Mucosa of rectum (tissue), 2 donors: Measurements from ENCODE around the gene ZNF697.

Experiments used
- H3K27ac ChIP-seq, 2 donors: one replicate each; pipeline ENCODE4 v1.7.0; 2013; ENCODE audit warnings: inconsistent platforms in 2 of 2, low read depth in 2 of 2, low read length in 2 of 2
- H3K27me3 ChIP-seq, 2 donors: one replicate each; pipeline ENCODE4 v1.7.0; 2013; ENCODE audit warnings: low read length in 2 of 2; ENCODE audit not compliant: control insufficient read depth in 2 of 2, insufficient read depth in 2 of 2
- H3K36me3 ChIP-seq, 2 donors: one replicate each; pipeline ENCODE4 v1.7.0; 2013; ENCODE audit warnings: low read length in 2 of 2; ENCODE audit not compliant: control insufficient read depth in 2 of 2, insufficient read depth in 2 of 2
- H3K4me1 ChIP-seq, 2 donors: one replicate each; pipeline ENCODE4 v1.7.0; 2013; ENCODE audit warnings: low read length in 2 of 2, mild to moderate bottlenecking in 1 of 2; ENCODE audit not compliant: control insufficient read depth in 2 of 2, insufficient read depth in 2 of 2
- H3K4me3 ChIP-seq, 2 donors: one replicate each; pipeline ENCODE4 v1.7.0; 2013; ENCODE audit warnings: low read length in 2 of 2
- H3K9ac ChIP-seq, 2 donors: one replicate each; pipeline ENCODE4 v1.7.0; 2013; ENCODE audit warnings: low read length in 2 of 2, low read depth in 1 of 2, mild to moderate bottlenecking in 1 of 2
- H3K9me3 ChIP-seq, 2 donors: one replicate each; pipeline ENCODE4 v1.7.0; 2013; ENCODE audit warnings: low read length in 2 of 2; ENCODE audit not compliant: control insufficient read depth in 2 of 2
- donor health status: healthy.
- donor health status: Normal muscosa, but diverticular disease.

Gene ZNF697

DNA sequence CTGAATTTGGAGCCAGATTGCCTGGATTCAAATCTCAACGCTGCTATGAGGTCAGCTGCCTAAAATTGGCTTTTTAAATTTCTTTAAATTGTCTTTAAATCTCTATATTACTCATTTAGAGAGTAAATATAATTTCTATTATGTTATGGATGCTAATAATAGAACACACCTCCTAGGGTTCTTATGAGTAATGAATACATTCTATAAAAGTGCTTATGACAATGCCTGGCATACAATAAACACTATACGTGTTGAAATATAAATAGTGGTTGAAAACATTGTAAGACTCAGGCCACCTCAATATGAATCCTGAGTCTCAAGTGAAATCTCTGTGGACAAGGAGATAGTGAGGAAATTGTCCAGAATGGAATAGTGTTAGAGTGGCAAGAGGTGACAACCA lies 32.7 kb upstream of the ZNF697 start:
- Histone ChIP-seq H3K27me3 (no peaks in the 10 kb centered on the region), H3K9ac (no peak overlapping the region), H3K4me3 (no peak overlapping the region), H3K27ac (no peak overlapping the region), H3K4me1 (no peaks in the 10 kb centered on the region), H3K36me3 (no peaks in the 10 kb centered on the region), H3K9me3 (no peaks in the 10 kb centered on the region)

- no peaks in the 10 kb centered on the region for H3K9me3 ChIP-seq
- H3K9ac ChIP-seq, result no peak overlapping the region
- peaks cover 3% of the 10 kb centered on the region in 2 donors for H3K4me1 ChIP-seq
- no peaks in the 10 kb centered on the region for H3K27me3 ChIP-seq
- H3K36me3 ChIP-seq, result no peaks in the 10 kb centered on the region
- H3K27ac ChIP-seq, result no peak overlapping the region
- H3K4me3 ChIP-seq, result no peak overlapping the region
Observed at GRCh38 chr1:119680193-119680592, 32.1 kb upstream of the ZNF697 start.

DNA sequence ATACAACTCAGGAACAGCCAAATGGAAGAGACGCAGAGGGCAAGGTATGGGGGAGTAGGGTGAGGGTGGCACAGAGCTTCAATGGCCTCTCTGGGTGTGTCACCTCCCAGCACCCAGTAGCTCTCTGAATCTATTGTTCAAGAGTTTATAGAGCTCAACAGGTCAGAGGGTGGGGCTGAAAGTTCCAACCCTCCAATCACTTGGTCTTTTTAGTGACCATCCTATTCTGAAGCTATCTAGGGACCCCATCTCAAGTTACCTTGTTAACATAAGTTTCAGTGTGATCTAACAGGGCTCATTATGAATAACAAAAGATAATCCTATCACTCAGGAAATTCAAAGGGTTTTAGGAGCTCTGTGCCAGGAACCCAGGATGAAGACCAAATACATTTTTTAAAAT lies 31.2 kb upstream of the ZNF697 start:
- Histone ChIP-seq H3K36me3 (no peaks in the 10 kb centered on the region), H3K27me3 (no peaks in the 10 kb centered on the region), H3K27ac (no peak overlapping the region), H3K4me3 (no peak overlapping the region), H3K4me1 (peaks cover 4 to 5% of the 10 kb centered on the region in 2 donors), H3K9ac (no peak overlapping the region), H3K9me3 (no peaks in the 10 kb centered on the region)

GRCh38 chr1:119676571-119677206 lies 28.6 kb upstream of the ZNF697 start:
- H3K4me1 ChIP-seq, result peaks cover 4 to 5% of the 10 kb centered on the region in 2 donors
- H3K27ac ChIP-seq, result no peak overlapping the region
- no peak overlapping the region for H3K4me3 ChIP-seq
- H3K9ac ChIP-seq, result no peak overlapping the region
- no peaks in the 10 kb centered on the region for H3K27me3 ChIP-seq
- no peaks in the 10 kb centered on the region for H3K36me3 ChIP-seq
- no peaks in the 10 kb centered on the region for H3K9me3 ChIP-seq

DNA sequence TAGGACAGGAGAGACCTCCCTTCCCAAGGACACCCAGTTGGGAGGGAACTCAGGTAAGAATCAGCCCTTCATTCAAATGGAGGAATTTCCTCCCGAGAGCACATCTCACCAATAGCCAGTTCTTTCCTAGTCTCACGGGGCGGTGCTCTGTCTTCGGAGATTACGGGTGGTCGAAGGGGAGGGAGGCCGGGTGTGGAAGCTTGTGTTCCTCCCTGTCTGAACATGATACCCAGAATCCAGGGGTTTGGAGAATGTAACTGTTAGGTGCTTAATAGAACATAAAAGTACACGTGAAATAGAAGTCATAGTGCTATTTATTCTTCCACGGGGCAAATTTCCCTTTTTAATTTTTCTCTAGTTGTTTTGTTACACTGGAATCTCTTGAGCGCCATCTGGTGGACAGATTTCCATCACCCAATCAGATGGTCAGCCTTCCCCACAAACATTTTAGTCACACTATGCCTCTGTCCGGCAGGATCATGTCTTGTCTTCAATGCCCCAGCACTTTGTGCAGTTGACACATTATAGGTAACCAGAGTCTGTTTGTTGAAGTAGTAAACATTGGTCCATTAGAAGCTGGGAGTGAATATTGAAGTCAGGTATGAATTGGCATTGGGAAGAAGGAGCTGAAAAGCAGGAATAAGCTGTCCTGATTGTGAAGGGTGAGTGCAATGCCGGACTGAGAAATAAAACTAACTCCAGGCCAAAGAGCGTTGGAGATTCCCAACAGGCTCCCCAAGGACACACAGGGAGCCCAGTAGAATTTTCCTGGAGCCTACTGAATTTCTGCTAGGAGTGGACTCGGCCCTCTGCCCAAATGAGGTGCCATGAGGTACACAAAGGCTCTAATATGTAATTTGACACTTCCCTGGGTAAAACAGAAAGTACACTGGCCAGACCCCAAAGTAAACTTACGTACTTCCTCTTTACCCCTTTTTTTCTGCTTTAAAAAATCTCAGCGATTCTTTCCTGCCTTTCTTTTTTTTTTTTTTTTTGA lies 27.6 kb upstream of the ZNF697 start:
- Histone ChIP-seq H3K36me3 (no peaks in the 10 kb centered on the region), H3K9ac (peak overlapping the region; percentile 45 to 48), H3K4me3 (peak overlapping the region; percentile 56 to 64), H3K4me1 (peaks cover 4 to 5% of the 10 kb centered on the region in 2 donors), H3K9me3 (no peaks in the 10 kb centered on the region), H3K27ac (no peak overlapping the region), H3K27me3 (no peaks in the 10 kb centered on the region)

- no peak overlapping the region for H3K27ac ChIP-seq
- H3K4me1 ChIP-seq, result peaks cover 4 to 5% of the 10 kb centered on the region in 2 donors
- peak overlapping the region in 1 of 2 donors; percentile 64 for H3K4me3 ChIP-seq
- no peaks in the 10 kb centered on the region for H3K9me3 ChIP-seq
- H3K9ac ChIP-seq, result no peak overlapping the region
- no peaks in the 10 kb centered on the region for H3K27me3 ChIP-seq
- H3K36me3 ChIP-seq, result no peaks in the 10 kb centered on the region
Observed at GRCh38 chr1:119674835-119675289, 26.8 kb upstream of the ZNF697 start.

GRCh38 chr1:119674111-119674526 lies 26.1 kb upstream of the ZNF697 start:
- Histone ChIP-seq H3K9me3 (no peaks in the 10 kb centered on the region), H3K36me3 (no peaks in the 10 kb centered on the region), H3K9ac (no peak overlapping the region), H3K4me3 (no peak overlapping the region), H3K4me1 (peaks cover 4 to 5% of the 10 kb centered on the region in 2 donors), H3K27me3 (no peaks in the 10 kb centered on the region), H3K27ac (no peak overlapping the region)

DNA sequence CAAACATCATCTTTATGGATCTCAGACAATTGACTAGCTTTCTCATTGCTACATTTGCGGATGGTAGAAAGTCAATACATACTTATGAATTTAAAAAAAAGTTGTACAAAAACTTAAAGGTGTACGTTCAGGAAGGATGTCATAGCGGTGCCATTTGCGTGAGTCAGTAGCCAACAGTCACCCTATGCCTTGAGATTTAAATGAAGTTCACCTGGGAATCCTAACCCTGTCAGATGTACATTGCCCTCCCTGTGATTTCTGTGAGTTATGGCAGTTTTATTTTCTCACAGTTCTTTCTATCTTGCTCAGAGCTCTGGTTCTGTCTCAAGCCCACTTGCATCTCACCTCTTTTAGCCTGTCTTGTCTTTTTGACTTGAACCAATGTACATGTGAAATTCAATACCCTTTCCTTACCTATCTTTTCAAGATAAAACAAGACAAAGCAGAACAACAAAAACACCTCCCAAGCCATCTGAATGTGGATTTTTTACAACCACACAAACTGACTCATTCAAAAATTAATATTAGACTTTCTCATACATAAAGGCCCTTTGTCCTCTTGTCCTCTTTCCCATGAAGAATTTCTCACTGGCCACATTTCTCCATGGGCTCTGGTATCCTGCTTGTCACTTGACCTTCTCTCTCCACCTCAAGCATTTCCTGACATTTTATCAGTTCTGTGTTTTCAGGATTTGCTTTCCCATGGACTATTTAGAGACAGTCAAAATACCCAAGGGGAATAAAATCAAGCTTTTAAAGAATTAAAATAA lies 25.3 kb upstream of the ZNF697 start:
- H3K27ac ChIP-seq, result no peak overlapping the region

GRCh38 chr1:119670898-119671297 lies 22.8 kb upstream of the ZNF697 start:
- Histone ChIP-seq H3K27ac (no peak overlapping the region), H3K4me3 (no peak overlapping the region), H3K9me3 (no peaks in the 10 kb centered on the region), H3K9ac (no peak overlapping the region), H3K4me1 (peaks cover 4 to 5% of the 10 kb centered on the region in 2 donors), H3K27me3 (no peaks in the 10 kb centered on the region), H3K36me3 (no peaks in the 10 kb centered on the region)

More for the DNA sequence above, 25.3 kb upstream of the ZNF697 start:
- Histone ChIP-seq H3K4me3 (no peak overlapping the region), H3K9me3 (no peaks in the 10 kb centered on the region), H3K36me3 (no peaks in the 10 kb centered on the region), H3K4me1 (peaks cover 4 to 5% of the 10 kb centered on the region in 2 donors), H3K9ac (no peak overlapping the region), H3K27me3 (no peaks in the 10 kb centered on the region)
